Thyroid gland (tissue), 4 donors: Measurements from ENCODE around the gene PIN1.

Source experiments
- CTCF ChIP-seq, 6 experiments: fragments of 200-600 bp in 3 of 6; fragments of 450-650 bp in 3 of 6; sonication (generic) in 3 of 6; IDR thresholded peaks; one replicate each; pipeline ENCODE4 v1.5.1; 2016 to 2019; ENCODE audit warnings: antibody characterized with exemption in 6 of 6, mild to moderate bottlenecking in 2 of 6, inconsistent platforms in 1 of 6, moderate library complexity in 1 of 6
- POLR2A ChIP-seq, 2 donors: fragments of 450-650 bp; IDR thresholded peaks; one replicate each; pipeline ENCODE4 v1.6.1; 2017; ENCODE audit warnings: antibody characterized with exemption in 2 of 2, mild to moderate bottlenecking in 2 of 2, moderate library complexity in 1 of 2

GRCh38 chr19:9835507-9835949, 410 bp downstream of the PIN1 start:
- TF ChIP-seq CTCF (IDR thresholded peaks at IDR 0.05) (no peak), POLR2A (IDR thresholded peaks at IDR 0.05) (no peak)
